Ecto neural progenitor cell (in vitro differentiated cells): Measurements from ENCODE around the gene C3orf70.

Experiments
- DNase-seq: peaks from one replicate; pipeline ENCODE4 v3.0.0-alpha.2; 2018; ENCODE audit warnings: low spot score

Gene C3orf70

GRCh38 chr3:185051801-185052200 lies 101.1 kb downstream of the C3orf70 start:
- no peak for DNase-seq

- no peak for DNase-seq
These were observed 103.2 kb downstream of the C3orf70 start for GRCh38 chr3:185049710-185050109.

GRCh38 chr3:185046603-185047002 lies 106.3 kb downstream of the C3orf70 start:
- no peak for DNase-seq

- DNase-seq, result no peak
These were observed 106.7 kb downstream of the C3orf70 start for GRCh38 chr3:185046164-185046515.

- DNase-seq, result no peak
These were observed 110.4 kb downstream of the C3orf70 start for GRCh38 chr3:185042312-185043050.

- no peak for DNase-seq
These were observed 111.3 kb downstream of the C3orf70 start for GRCh38 chr3:185041540-185041939.

GRCh38 chr3:185040425-185040824 lies 112.4 kb downstream of the C3orf70 start:
- no peak for DNase-seq

GRCh38 chr3:185037801-185038200 lies 115.1 kb downstream of the C3orf70 start:
- DNase-seq, result no peak

GRCh38 chr3:185030951-185031350 lies 121.9 kb downstream of the C3orf70 start:
- DNase-seq, result no peak

- no peak for DNase-seq
These were observed 122.5 kb downstream of the C3orf70 start for GRCh38 chr3:185030399-185030798.

GRCh38 chr3:185029086-185029485 lies 123.8 kb downstream of the C3orf70 start:
- no peak for DNase-seq

GRCh38 chr3:185028121-185028520 lies 124.7 kb downstream of the C3orf70 start:
- no peak for DNase-seq
